GM12878 (cell line): ENCODE data around the gene SPATA46. TPM values are rescaled to one million over a fixed set of nuclear protein-coding genes. Genes with fewer than 3 reads are reported as not detected.

Experiments used
- CUX1 ChIP-seq: IDR thresholded peaks from 2 replicates; pipeline ENCODE4 v1.6.1; 2012; ENCODE audit warnings: improper control_type of control experiment, low read depth, low read length; ENCODE audit not compliant: insufficient replicate concordance
- MTA3 ChIP-seq: IDR thresholded peaks from 2 replicates; pipeline ENCODE4 v1.6.1; 2012; ENCODE audit warnings: low read length, inconsistent platforms, borderline replicate concordance
- SKIL ChIP-seq: fragments of 450-650 bp; IDR thresholded peaks from 2 replicates; pipeline ENCODE4 v1.6.1; 2017; ENCODE audit warnings: mild to moderate bottlenecking, low read depth, inconsistent platforms; ENCODE audit not compliant: poor library complexity, severe bottlenecking
- polyA plus RNA-seq, 11 experiments: library from polyadenylated mRNA; depleted of rRNA in 4 of 11; unstranded in 6 of 11; stranded (reverse) in 5 of 11; fragments of >200 nt; fragmentation: Nextera tagmentation in 4 of 11; fragmentation: Illumina TruSeq in 1 of 11; extraction: Ambion mirVana in 4 of 11; extraction: Trizol in 1 of 11; gene quantifications; 1 replicate in 1 of 11; 2 replicates in 10 of 11; pipeline versions ENCODE4 v1.2.1 to v1.2.3, GENCODE V29; 2011 to 2016; ENCODE audit warnings: inconsistent platforms in 2 of 11, missing spikeins in 2 of 11, low read depth in 1 of 11
- total RNA-seq, 4 experiments: library from RNA; depleted of rRNA in 3 of 4; stranded (reverse); fragments of >200 nt in 3 of 4; fragmentation: Illumina TruSeq in 1 of 4; extraction: Trizol in 1 of 4; gene quantifications; 2 replicates each; pipeline versions ENCODE4 v1.2.1 to v1.2.3, GENCODE V29; 2013 to 2021
- TF ChIP-seq, protein P1 (sequence below): fragments of 450-650 bp; IDR thresholded peaks from 2 replicates; pipeline ENCODE4 v1.6.1; 2017; ENCODE audit warnings: mild to moderate bottlenecking

SPATA46 gene
- total and polyA plus RNA-seq, 10 of the 15 experiments (the other 5 are each of a cell fraction or from before 2014, with no cell fraction given), result not detected

- TF ChIP-seq CUX1 (no peak), SKIL (no peak), MTA3 (no peak)
- TF ChIP-seq, protein P1, sequence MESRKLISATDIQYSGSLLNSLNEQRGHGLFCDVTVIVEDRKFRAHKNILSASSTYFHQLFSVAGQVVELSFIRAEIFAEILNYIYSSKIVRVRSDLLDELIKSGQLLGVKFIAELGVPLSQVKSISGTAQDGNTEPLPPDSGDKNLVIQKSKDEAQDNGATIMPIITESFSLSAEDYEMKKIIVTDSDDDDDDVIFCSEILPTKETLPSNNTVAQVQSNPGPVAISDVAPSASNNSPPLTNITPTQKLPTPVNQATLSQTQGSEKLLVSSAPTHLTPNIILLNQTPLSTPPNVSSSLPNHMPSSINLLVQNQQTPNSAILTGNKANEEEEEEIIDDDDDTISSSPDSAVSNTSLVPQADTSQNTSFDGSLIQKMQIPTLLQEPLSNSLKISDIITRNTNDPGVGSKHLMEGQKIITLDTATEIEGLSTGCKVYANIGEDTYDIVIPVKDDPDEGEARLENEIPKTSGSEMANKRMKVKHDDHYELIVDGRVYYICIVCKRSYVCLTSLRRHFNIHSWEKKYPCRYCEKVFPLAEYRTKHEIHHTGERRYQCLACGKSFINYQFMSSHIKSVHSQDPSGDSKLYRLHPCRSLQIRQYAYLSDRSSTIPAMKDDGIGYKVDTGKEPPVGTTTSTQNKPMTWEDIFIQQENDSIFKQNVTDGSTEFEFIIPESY, result no peak
These were observed 29.1 kb upstream of the SPATA46 start (continued) for GRCh38 chr1:162405800-162406199.
